Neural progenitor cell (in vitro differentiated cells): ENCODE data around the gene PHYHIPL. TPM values are rescaled to one million over a fixed set of nuclear protein-coding genes. Genes with fewer than 3 reads are reported as not detected.

Source experiments
- DNase-seq: peaks from one replicate; pipeline ENCODE4 v3.0.0-alpha.2; 2016; ENCODE audit warnings: low spot score
- H2AFZ ChIP-seq: fragments of 200-600 bp; sonication (generic); replicated peaks from 2 replicates; pipeline ENCODE4 v1.6.1; 2016; ENCODE audit warnings: antibody characterized with exemption
- H3F3A ChIP-seq: fragments of 200-600 bp; sonication (generic); 2 replicates; pipeline ENCODE4 v1.6.1; 2016; ENCODE audit warnings: antibody characterized with exemption, low read depth
- H3K27ac ChIP-seq: fragments of 200-600 bp; sonication (generic); 2 replicates; pipeline ENCODE4 v1.5.1; 2016; ENCODE audit warnings: mild to moderate bottlenecking
- H3K27me3 ChIP-seq: fragments of 200-600 bp; sonication (generic); 2 replicates; pipeline ENCODE4 v1.6.1; 2016; ENCODE audit warnings: mild to moderate bottlenecking, moderate library complexity
- H3K36me3 ChIP-seq: fragments of 200-600 bp; sonication (generic); 2 replicates; pipeline ENCODE4 v1.5.1; 2016
- H3K4me1 ChIP-seq: fragments of 200-600 bp; sonication (generic); 2 replicates; pipeline ENCODE4 v1.6.1; 2016; ENCODE audit warnings: mixed run types
- H3K4me2 ChIP-seq: fragments of 200-600 bp; sonication (generic); 2 replicates; pipeline ENCODE4 v1.6.1; 2016
- H3K4me3 ChIP-seq: fragments of 200-600 bp; sonication (generic); 2 replicates; pipeline ENCODE4 v1.5.1; 2016
- H3K79me2 ChIP-seq: fragments of 200-600 bp; sonication (generic); 2 replicates; pipeline ENCODE4 v1.6.1; 2016; ENCODE audit warnings: low read depth
- H3K9ac ChIP-seq: fragments of 200-600 bp; sonication (generic); 2 replicates; pipeline ENCODE4 v1.6.1; 2016
- H3K9me3 ChIP-seq: fragments of 200-600 bp; sonication (generic); 2 replicates; pipeline ENCODE4 v1.5.1; 2016; ENCODE audit warnings: low read depth
- H4K20me1 ChIP-seq: fragments of 200-600 bp; sonication (generic); 2 replicates; pipeline ENCODE4 v1.6.1; 2016; ENCODE audit warnings: low read depth
- H3K27ac Mint-ChIP-seq: 3 replicates; pipeline ENCODE4 v1.8.0; 2021; ENCODE audit warnings: mixed read lengths
- H3K27me3 Mint-ChIP-seq: 2 replicates; pipeline ENCODE4 v1.8.0; 2022; ENCODE audit warnings: low read depth, mild to moderate bottlenecking, inconsistent platforms, moderate library complexity, mixed read lengths; ENCODE audit not compliant: insufficient read depth
- H3K36me3 Mint-ChIP-seq: 3 replicates; pipeline ENCODE4 v1.8.0; 2021; ENCODE audit warnings: mixed read lengths
- H3K4me1 Mint-ChIP-seq: 3 replicates; pipeline ENCODE4 v1.8.0; 2021; ENCODE audit warnings: mixed read lengths
- H3K4me3 Mint-ChIP-seq: 3 replicates; pipeline ENCODE4 v1.8.0; 2021; ENCODE audit warnings: mild to moderate bottlenecking, moderate library complexity, mixed read lengths
- H3K9me3 Mint-ChIP-seq: 3 replicates; pipeline ENCODE4 v1.8.0; 2020; ENCODE audit warnings: mixed read lengths
- EZH2 ChIP-seq: fragments of 200-600 bp; sonication (generic); IDR thresholded peaks from 2 replicates; pipeline ENCODE4 v1.6.1; 2017; ENCODE audit warnings: antibody characterized with exemption, mild to moderate bottlenecking, moderate library complexity
- EZH2phosphoT487 ChIP-seq: fragments of 200-600 bp; sonication (generic); IDR thresholded peaks from 2 replicates; pipeline ENCODE4 v1.6.1; 2017; ENCODE audit warnings: antibody characterized with exemption
- total RNA-seq: library from RNA; depleted of rRNA; stranded (reverse); fragments of >200 nt; gene quantifications from 2 replicates; pipeline ENCODE4 v1.2.3, GENCODE V29; 2015; ENCODE audit warnings: low replicate concordance
- TF ChIP-seq, protein P1 (sequence below): fragments of 200-600 bp; sonication (generic); IDR thresholded peaks from 2 replicates; pipeline ENCODE4 v1.5.1; 2017; ENCODE audit warnings: antibody characterized with exemption, mild to moderate bottlenecking

Gene PHYHIPL
- total RNA-seq, 1 donor from 2014 or later = 0.52 TPM

- H3F3A ChIP-seq = peaks cover 19% of the 10 kb centered on the region
- no peaks in the 10 kb centered on the region for H3K9me3 Mint-ChIP-seq
- DNase-seq = peak; percentile 74
- H3K27ac ChIP-seq = no peak overlapping the region
- peaks cover 10% of the 10 kb centered on the region for H4K20me1 ChIP-seq
- no peaks in the 10 kb centered on the region for H3K79me2 ChIP-seq
- peak overlapping the region; percentile 88 for H3K4me3 Mint-ChIP-seq
- TF ChIP-seq EZH2phosphoT487 (no peak), EZH2 (peak; percentile 64)
- no peaks in the 10 kb centered on the region for H3K36me3 ChIP-seq
- H3K27me3 Mint-ChIP-seq = peaks cover 2% of the 10 kb centered on the region
- H3K4me1 ChIP-seq = peaks cover 11% of the 10 kb centered on the region
- no peak overlapping the region for H3K27ac Mint-ChIP-seq
- H2AFZ ChIP-seq = peak overlapping the region; percentile 91
- H3K36me3 Mint-ChIP-seq = no peaks in the 10 kb centered on the region
- peaks cover 14% of the 10 kb centered on the region for H3K4me1 Mint-ChIP-seq
- peak overlapping the region; percentile 52 for H3K4me3 ChIP-seq
- no peak overlapping the region for H3K9ac ChIP-seq
- peaks cover 79% of the 10 kb centered on the region for H3K27me3 ChIP-seq
- H3K4me2 ChIP-seq = peak overlapping the region; percentile 93
- H3K9me3 ChIP-seq = no peaks in the 10 kb centered on the region
Measured at GRCh38 chr10:59177031-59177797, 771 bp downstream of the PHYHIPL start.

- Mint-ChIP-seq H3K36me3 (no peaks in the 10 kb centered on the region), H3K27me3 (peaks cover 2% of the 10 kb centered on the region), H3K9me3 (no peaks in the 10 kb centered on the region), H3K27ac (no peak overlapping the region), H3K4me3 (peak overlapping the region; percentile 88), H3K4me1 (peaks cover 14% of the 10 kb centered on the region)
- peaks cover 73% of the 10 kb centered on the region for H3K27me3 ChIP-seq
- H3K27ac ChIP-seq = no peak overlapping the region
- H3F3A ChIP-seq = peaks cover 19% of the 10 kb centered on the region
- no peak overlapping the region for H3K4me2 ChIP-seq
- peaks cover 10% of the 10 kb centered on the region for H4K20me1 ChIP-seq
- no peak overlapping the region for H2AFZ ChIP-seq
- no peaks in the 10 kb centered on the region for H3K79me2 ChIP-seq
- no peak overlapping the region for H3K9ac ChIP-seq
- TF ChIP-seq EZH2phosphoT487 (no peak), EZH2 (no peak)
- TF ChIP-seq, protein P1, sequence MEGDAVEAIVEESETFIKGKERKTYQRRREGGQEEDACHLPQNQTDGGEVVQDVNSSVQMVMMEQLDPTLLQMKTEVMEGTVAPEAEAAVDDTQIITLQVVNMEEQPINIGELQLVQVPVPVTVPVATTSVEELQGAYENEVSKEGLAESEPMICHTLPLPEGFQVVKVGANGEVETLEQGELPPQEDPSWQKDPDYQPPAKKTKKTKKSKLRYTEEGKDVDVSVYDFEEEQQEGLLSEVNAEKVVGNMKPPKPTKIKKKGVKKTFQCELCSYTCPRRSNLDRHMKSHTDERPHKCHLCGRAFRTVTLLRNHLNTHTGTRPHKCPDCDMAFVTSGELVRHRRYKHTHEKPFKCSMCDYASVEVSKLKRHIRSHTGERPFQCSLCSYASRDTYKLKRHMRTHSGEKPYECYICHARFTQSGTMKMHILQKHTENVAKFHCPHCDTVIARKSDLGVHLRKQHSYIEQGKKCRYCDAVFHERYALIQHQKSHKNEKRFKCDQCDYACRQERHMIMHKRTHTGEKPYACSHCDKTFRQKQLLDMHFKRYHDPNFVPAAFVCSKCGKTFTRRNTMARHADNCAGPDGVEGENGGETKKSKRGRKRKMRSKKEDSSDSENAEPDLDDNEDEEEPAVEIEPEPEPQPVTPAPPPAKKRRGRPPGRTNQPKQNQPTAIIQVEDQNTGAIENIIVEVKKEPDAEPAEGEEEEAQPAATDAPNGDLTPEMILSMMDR = no peak
- DNase-seq = no peak
- no peaks in the 10 kb centered on the region for H3K36me3 ChIP-seq
- H3K4me3 ChIP-seq = no peak overlapping the region
- peaks cover 11% of the 10 kb centered on the region for H3K4me1 ChIP-seq
- no peaks in the 10 kb centered on the region for H3K9me3 ChIP-seq
Measured at GRCh38 chr10:59177836-59178235, 1.4 kb downstream of the PHYHIPL start.

DNA sequence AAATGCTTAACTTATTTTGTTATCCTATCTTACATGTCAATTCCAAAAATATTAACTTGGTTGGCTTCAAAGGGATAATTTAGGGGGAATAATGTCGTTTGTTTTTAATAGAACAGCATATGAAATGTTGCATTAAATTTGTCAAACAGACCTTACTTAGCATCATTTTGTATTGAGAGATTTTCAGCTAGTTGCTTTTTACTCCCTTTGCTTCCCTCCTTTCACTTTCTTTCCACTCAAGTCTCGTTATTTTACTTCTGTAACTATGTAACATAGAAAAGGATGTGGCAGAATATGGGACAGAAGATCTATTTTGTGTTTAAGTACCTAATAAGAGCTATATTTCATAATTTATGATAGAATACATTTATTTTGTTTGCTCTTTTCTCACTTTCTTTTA lies 2.6 kb downstream of the PHYHIPL start:
- no peaks in the 10 kb centered on the region for H3K36me3 Mint-ChIP-seq
- H3K4me1 ChIP-seq = peaks cover 11% of the 10 kb centered on the region
- peaks cover 2% of the 10 kb centered on the region for H3K27me3 Mint-ChIP-seq
- DNase-seq = no peak
- TF ChIP-seq EZH2phosphoT487 (no peak), EZH2 (no peak)
- TF ChIP-seq, protein P1 = no peak
- H4K20me1 ChIP-seq = peaks cover 10% of the 10 kb centered on the region
- H3K9ac ChIP-seq = no peak overlapping the region
- no peaks in the 10 kb centered on the region for H3K9me3 ChIP-seq
- peaks cover 19% of the 10 kb centered on the region for H3F3A ChIP-seq
- H3K4me2 ChIP-seq = no peak overlapping the region
- peaks cover 14% of the 10 kb centered on the region for H3K4me1 Mint-ChIP-seq
- no peaks in the 10 kb centered on the region for H3K9me3 Mint-ChIP-seq
- no peak overlapping the region for H3K4me3 Mint-ChIP-seq
- H2AFZ ChIP-seq = no peak overlapping the region
- no peak overlapping the region for H3K4me3 ChIP-seq
- H3K79me2 ChIP-seq = no peaks in the 10 kb centered on the region
- H3K27ac ChIP-seq = no peak overlapping the region
- peaks cover 60% of the 10 kb centered on the region for H3K27me3 ChIP-seq
- no peaks in the 10 kb centered on the region for H3K36me3 ChIP-seq
- no peak overlapping the region for H3K27ac Mint-ChIP-seq

- no peaks in the 10 kb centered on the region for H3K79me2 ChIP-seq
- peaks cover 3% of the 10 kb centered on the region for H3K9me3 Mint-ChIP-seq
Measured at GRCh38 chr10:59180689-59181270, 4.3 kb downstream of the PHYHIPL start.

More at GRCh38 chr10:59180689-59181270, 4.3 kb downstream of the PHYHIPL start:
- Histone ChIP-seq H3K9ac (no peak overlapping the region), H3F3A (peaks cover 19% of the 10 kb centered on the region), H3K4me2 (no peak overlapping the region), H3K4me3 (no peak overlapping the region), H3K9me3 (no peaks in the 10 kb centered on the region), H3K36me3 (no peaks in the 10 kb centered on the region), H2AFZ (no peak overlapping the region), H4K20me1 (peaks cover 10% of the 10 kb centered on the region), H3K27ac (no peak overlapping the region), H3K4me1 (peaks cover 4% of the 10 kb centered on the region), H3K27me3 (peaks cover 43% of the 10 kb centered on the region)
- H3K4me1 Mint-ChIP-seq = peaks cover 11% of the 10 kb centered on the region
- no peak overlapping the region for H3K27ac Mint-ChIP-seq
- DNase-seq = no peak
- no peaks in the 10 kb centered on the region for H3K36me3 Mint-ChIP-seq
- TF ChIP-seq EZH2 (no peak), EZH2phosphoT487 (no peak)
- TF ChIP-seq, protein P1 = no peak
- no peak overlapping the region for H3K4me3 Mint-ChIP-seq
- H3K27me3 Mint-ChIP-seq = peaks cover 2% of the 10 kb centered on the region
